ENCODE data around the gene XYLT1. TPM values are rescaled to one million over a fixed set of nuclear protein-coding genes. Genes with fewer than 3 reads are reported as not detected.

XYLT1 gene
- total RNA-seq, 1 donor from 2014 or later, result 17.6 TPM

- no peak overlapping the region for H3K4me3 Mint-ChIP-seq (ENCODE audit: unreplicated experiment)
- H3K4me1 Mint-ChIP-seq (ENCODE audit: low read depth), result peaks cover 50% of the 10 kb centered on the region
- no peaks in the 10 kb centered on the region for H3K9me3 Mint-ChIP-seq (ENCODE audit: low read depth)
- H3K27ac Mint-ChIP-seq (ENCODE audit: unreplicated experiment), result no peak overlapping the region
- DNase-seq (ENCODE audit: low spot score), result no peak
- H3K27me3 Mint-ChIP-seq (ENCODE audit: low read depth), result peaks cover 2% of the 10 kb centered on the region
- no peaks in the 10 kb centered on the region for H3K36me3 Mint-ChIP-seq (ENCODE audit: low read depth)
- no peak for TF ChIP-seq CTCF (IDR thresholded peaks at IDR 0.05)
These were observed 5.3 kb downstream of the XYLT1 start for GRCh38 chr16:17465460-17465859.

- Mint-ChIP-seq H3K27me3 (ENCODE audit: low read depth) (peaks cover 2% of the 10 kb centered on the region), H3K27ac (ENCODE audit: unreplicated experiment) (no peak overlapping the region), H3K4me1 (ENCODE audit: low read depth) (peaks cover 44% of the 10 kb centered on the region), H3K4me3 (ENCODE audit: unreplicated experiment) (no peak overlapping the region), H3K36me3 (ENCODE audit: low read depth) (no peaks in the 10 kb centered on the region), H3K9me3 (ENCODE audit: low read depth) (no peaks in the 10 kb centered on the region)
- no peak for DNase-seq (ENCODE audit: low spot score)
- no peak for TF ChIP-seq CTCF (IDR thresholded peaks at IDR 0.05)
These were observed 7.4 kb downstream of the XYLT1 start for GRCh38 chr16:17463335-17463734.

GRCh38 chr16:17461951-17462729 lies 8.6 kb downstream of the XYLT1 start:
- no peak overlapping the region for H3K27ac Mint-ChIP-seq (ENCODE audit: unreplicated experiment)
- DNase-seq (ENCODE audit: low spot score), result no peak
- peaks cover 32% of the 10 kb centered on the region for H3K4me1 Mint-ChIP-seq (ENCODE audit: low read depth)
- H3K9me3 Mint-ChIP-seq (ENCODE audit: low read depth), result no peaks in the 10 kb centered on the region
- H3K36me3 Mint-ChIP-seq (ENCODE audit: low read depth), result no peaks in the 10 kb centered on the region
- no peaks in the 10 kb centered on the region for H3K27me3 Mint-ChIP-seq (ENCODE audit: low read depth)
- no peak for TF ChIP-seq CTCF (IDR thresholded peaks at IDR 0.05)
- H3K4me3 Mint-ChIP-seq (ENCODE audit: unreplicated experiment), result no peak overlapping the region

GRCh38 chr16:17460890-17461289 lies 9.9 kb downstream of the XYLT1 start:
- H3K27me3 Mint-ChIP-seq (ENCODE audit: low read depth), result no peaks in the 10 kb centered on the region
- no peak for TF ChIP-seq CTCF (IDR thresholded peaks at IDR 0.05)
- H3K9me3 Mint-ChIP-seq (ENCODE audit: low read depth), result no peaks in the 10 kb centered on the region
- peaks cover 20% of the 10 kb centered on the region for H3K4me1 Mint-ChIP-seq (ENCODE audit: low read depth)
- no peak for DNase-seq (ENCODE audit: low spot score)
- H3K36me3 Mint-ChIP-seq (ENCODE audit: low read depth), result no peaks in the 10 kb centered on the region
- H3K27ac Mint-ChIP-seq (ENCODE audit: unreplicated experiment), result no peak overlapping the region
- no peak overlapping the region for H3K4me3 Mint-ChIP-seq (ENCODE audit: unreplicated experiment)

GRCh38 chr16:17459903-17460521 lies 10.7 kb downstream of the XYLT1 start:
- TF ChIP-seq CTCF (IDR thresholded peaks at IDR 0.05), result no peak
- DNase-seq (ENCODE audit: low spot score), result no peak
- no peaks in the 10 kb centered on the region for H3K9me3 Mint-ChIP-seq (ENCODE audit: low read depth)
- no peaks in the 10 kb centered on the region for H3K27me3 Mint-ChIP-seq (ENCODE audit: low read depth)
- H3K4me3 Mint-ChIP-seq (ENCODE audit: unreplicated experiment), result no peak overlapping the region
- H3K27ac Mint-ChIP-seq (ENCODE audit: unreplicated experiment), result no peak overlapping the region
- H3K4me1 Mint-ChIP-seq (ENCODE audit: low read depth), result peaks cover 20% of the 10 kb centered on the region
- no peaks in the 10 kb centered on the region for H3K36me3 Mint-ChIP-seq (ENCODE audit: low read depth)
